ENCODE results near the gene UGT1A6. TPM values are rescaled to one million over a fixed set of nuclear protein-coding genes. Genes with fewer than 3 reads are reported as not detected.

Gene UGT1A6
- total RNA-seq, 1 experiment from 2014 or later: not detected

GRCh38 chr2:233758849-233759248 is 66.2 kb downstream of the UGT1A6 start:
- H3K9me3 Mint-ChIP-seq: peaks cover 12% of the 10 kb centered on the region
- TF ChIP-seq CREM (CRISPR knock-in tag; IDR thresholded peaks at IDR 0.05): no peak
- TF ChIP-seq, protein P1, sequence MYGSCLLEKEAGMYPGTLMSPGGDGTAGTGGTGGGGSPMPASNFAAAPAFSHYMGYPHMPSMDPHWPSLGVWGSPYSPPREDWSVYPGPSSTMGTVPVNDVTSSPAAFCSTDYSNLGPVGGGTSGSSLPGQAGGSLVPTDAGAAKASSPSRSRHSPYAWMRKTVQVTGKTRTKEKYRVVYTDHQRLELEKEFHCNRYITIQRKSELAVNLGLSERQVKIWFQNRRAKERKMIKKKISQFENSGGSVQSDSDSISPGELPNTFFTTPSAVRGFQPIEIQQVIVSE (CRISPR knock-in tag; IDR thresholded peaks at IDR 0.05; ENCODE audit: borderline replicate concordance): no peak
- TF ChIP-seq RELA (CRISPR knock-in tag; IDR thresholded peaks at IDR 0.05; ENCODE audit: borderline replicate concordance): no peak
- TF ChIP-seq ZNF232 (CRISPR knock-in tag; IDR thresholded peaks at IDR 0.05): no peak
- TF ChIP-seq ZNF138 (CRISPR knock-in tag; conservative IDR thresholded peaks at IDR 0.05): no peak
- TF ChIP-seq, protein P2, sequence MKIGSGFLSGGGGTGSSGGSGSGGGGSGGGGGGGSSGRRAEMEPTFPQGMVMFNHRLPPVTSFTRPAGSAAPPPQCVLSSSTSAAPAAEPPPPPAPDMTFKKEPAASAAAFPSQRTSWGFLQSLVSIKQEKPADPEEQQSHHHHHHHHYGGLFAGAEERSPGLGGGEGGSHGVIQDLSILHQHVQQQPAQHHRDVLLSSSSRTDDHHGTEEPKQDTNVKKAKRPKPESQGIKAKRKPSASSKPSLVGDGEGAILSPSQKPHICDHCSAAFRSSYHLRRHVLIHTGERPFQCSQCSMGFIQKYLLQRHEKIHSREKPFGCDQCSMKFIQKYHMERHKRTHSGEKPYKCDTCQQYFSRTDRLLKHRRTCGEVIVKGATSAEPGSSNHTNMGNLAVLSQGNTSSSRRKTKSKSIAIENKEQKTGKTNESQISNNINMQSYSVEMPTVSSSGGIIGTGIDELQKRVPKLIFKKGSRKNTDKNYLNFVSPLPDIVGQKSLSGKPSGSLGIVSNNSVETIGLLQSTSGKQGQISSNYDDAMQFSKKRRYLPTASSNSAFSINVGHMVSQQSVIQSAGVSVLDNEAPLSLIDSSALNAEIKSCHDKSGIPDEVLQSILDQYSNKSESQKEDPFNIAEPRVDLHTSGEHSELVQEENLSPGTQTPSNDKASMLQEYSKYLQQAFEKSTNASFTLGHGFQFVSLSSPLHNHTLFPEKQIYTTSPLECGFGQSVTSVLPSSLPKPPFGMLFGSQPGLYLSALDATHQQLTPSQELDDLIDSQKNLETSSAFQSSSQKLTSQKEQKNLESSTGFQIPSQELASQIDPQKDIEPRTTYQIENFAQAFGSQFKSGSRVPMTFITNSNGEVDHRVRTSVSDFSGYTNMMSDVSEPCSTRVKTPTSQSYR (CRISPR knock-in tag; IDR thresholded peaks at IDR 0.05): no peak
- TF ChIP-seq, protein P3, sequence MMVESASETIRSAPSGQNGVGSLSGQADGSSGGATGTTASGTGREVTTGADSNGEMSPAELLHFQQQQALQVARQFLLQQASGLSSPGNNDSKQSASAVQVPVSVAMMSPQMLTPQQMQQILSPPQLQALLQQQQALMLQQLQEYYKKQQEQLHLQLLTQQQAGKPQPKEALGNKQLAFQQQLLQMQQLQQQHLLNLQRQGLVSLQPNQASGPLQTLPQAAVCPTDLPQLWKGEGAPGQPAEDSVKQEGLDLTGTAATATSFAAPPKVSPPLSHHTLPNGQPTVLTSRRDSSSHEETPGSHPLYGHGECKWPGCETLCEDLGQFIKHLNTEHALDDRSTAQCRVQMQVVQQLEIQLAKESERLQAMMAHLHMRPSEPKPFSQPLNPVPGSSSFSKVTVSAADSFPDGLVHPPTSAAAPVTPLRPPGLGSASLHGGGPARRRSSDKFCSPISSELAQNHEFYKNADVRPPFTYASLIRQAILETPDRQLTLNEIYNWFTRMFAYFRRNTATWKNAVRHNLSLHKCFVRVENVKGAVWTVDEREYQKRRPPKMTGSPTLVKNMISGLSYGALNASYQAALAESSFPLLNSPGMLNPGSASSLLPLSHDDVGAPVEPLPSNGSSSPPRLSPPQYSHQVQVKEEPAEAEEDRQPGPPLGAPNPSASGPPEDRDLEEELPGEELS (CRISPR knock-in tag; IDR thresholded peaks at IDR 0.05): no peak
- TF ChIP-seq MXD4 (CRISPR knock-in tag; IDR thresholded peaks at IDR 0.05; ENCODE audit: borderline replicate concordance): no peak
- TF ChIP-seq, protein P4, sequence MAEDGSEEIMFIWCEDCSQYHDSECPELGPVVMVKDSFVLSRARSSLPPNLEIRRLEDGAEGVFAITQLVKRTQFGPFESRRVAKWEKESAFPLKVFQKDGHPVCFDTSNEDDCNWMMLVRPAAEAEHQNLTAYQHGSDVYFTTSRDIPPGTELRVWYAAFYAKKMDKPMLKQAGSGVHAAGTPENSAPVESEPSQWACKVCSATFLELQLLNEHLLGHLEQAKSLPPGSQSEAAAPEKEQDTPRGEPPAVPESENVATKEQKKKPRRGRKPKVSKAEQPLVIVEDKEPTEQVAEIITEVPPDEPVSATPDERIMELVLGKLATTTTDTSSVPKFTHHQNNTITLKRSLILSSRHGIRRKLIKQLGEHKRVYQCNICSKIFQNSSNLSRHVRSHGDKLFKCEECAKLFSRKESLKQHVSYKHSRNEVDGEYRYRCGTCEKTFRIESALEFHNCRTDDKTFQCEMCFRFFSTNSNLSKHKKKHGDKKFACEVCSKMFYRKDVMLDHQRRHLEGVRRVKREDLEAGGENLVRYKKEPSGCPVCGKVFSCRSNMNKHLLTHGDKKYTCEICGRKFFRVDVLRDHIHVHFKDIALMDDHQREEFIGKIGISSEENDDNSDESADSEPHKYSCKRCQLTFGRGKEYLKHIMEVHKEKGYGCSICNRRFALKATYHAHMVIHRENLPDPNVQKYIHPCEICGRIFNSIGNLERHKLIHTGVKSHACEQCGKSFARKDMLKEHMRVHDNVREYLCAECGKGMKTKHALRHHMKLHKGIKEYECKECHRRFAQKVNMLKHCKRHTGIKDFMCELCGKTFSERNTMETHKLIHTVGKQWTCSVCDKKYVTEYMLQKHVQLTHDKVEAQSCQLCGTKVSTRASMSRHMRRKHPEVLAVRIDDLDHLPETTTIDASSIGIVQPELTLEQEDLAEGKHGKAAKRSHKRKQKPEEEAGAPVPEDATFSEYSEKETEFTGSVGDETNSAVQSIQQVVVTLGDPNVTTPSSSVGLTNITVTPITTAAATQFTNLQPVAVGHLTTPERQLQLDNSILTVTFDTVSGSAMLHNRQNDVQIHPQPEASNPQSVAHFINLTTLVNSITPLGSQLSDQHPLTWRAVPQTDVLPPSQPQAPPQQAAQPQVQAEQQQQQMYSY (CRISPR knock-in tag; IDR thresholded peaks at IDR 0.05): no peak
- no peak for TF ChIP-seq MYBL2 (CRISPR knock-in tag; IDR thresholded peaks at IDR 0.05)
- TF ChIP-seq, protein P5, sequence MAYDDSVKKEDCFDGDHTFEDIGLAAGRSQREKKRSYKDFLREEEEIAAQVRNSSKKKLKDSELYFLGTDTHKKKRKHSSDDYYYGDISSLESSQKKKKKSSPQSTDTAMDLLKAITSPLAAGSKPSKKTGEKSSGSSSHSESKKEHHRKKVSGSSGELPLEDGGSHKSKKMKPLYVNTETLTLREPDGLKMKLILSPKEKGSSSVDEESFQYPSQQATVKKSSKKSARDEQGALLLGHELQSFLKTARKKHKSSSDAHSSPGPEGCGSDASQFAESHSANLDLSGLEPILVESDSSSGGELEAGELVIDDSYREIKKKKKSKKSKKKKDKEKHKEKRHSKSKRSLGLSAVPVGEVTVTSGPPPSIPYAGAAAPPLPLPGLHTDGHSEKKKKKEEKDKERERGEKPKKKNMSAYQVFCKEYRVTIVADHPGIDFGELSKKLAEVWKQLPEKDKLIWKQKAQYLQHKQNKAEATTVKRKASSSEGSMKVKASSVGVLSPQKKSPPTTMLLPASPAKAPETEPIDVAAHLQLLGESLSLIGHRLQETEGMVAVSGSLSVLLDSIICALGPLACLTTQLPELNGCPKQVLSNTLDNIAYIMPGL (CRISPR knock-in tag; IDR thresholded peaks at IDR 0.05): no peak
- TF ChIP-seq SOX15 (CRISPR knock-in tag; IDR thresholded peaks at IDR 0.05): no peak

GRCh38 chr2:233760043-233760442 is 67.4 kb downstream of the UGT1A6 start, which contains the start of gene UGT1A1:
Gene UGT1A1, plus strand, starts transcription at chr2:233760270. Its CDS starts 18 bp downstream, at chr2:233760288.
- ChIA-PET POLR2A (no interaction called here), CTCF (no interaction called here)
- DNase-seq (ENCODE audit: low spot score) (no peak), ATAC-seq (no peak)
- no peak within 1 kb of the TSS for H3K4me3 Mint-ChIP-seq
- no peak within 1 kb of the TSS for H3K27ac Mint-ChIP-seq
- no peaks in the 10 kb centered on the region for H3K4me1 Mint-ChIP-seq
- peaks cover 14% of the 10 kb centered on the region for H3K9me3 Mint-ChIP-seq
- no peaks in the 10 kb centered on the region for H3K36me3 Mint-ChIP-seq
- peaks cover 7% of the 10 kb centered on the region; the same call in 1 of the 2 replicates for H3K27me3 Mint-ChIP-seq (ENCODE audit: low read depth)
- TF ChIP-seq CBFB (CRISPR knock-in tag; IDR thresholded peaks at IDR 0.05; ENCODE audit: low read depth) (no peak), MXD4 (CRISPR knock-in tag; IDR thresholded peaks at IDR 0.05; ENCODE audit: borderline replicate concordance) (no peak), NR2C2 (CRISPR knock-in tag; IDR thresholded peaks at IDR 0.05) (no peak), SMAD4 (CRISPR knock-in tag; IDR thresholded peaks at IDR 0.05) (no peak), CREB1 (CRISPR knock-in tag; IDR thresholded peaks at IDR 0.05) (no peak), CREM (CRISPR knock-in tag; IDR thresholded peaks at IDR 0.05) (no peak)
- TF ChIP-seq, protein P4 (CRISPR knock-in tag; IDR thresholded peaks at IDR 0.05): no peak
- TF ChIP-seq, protein P6, sequence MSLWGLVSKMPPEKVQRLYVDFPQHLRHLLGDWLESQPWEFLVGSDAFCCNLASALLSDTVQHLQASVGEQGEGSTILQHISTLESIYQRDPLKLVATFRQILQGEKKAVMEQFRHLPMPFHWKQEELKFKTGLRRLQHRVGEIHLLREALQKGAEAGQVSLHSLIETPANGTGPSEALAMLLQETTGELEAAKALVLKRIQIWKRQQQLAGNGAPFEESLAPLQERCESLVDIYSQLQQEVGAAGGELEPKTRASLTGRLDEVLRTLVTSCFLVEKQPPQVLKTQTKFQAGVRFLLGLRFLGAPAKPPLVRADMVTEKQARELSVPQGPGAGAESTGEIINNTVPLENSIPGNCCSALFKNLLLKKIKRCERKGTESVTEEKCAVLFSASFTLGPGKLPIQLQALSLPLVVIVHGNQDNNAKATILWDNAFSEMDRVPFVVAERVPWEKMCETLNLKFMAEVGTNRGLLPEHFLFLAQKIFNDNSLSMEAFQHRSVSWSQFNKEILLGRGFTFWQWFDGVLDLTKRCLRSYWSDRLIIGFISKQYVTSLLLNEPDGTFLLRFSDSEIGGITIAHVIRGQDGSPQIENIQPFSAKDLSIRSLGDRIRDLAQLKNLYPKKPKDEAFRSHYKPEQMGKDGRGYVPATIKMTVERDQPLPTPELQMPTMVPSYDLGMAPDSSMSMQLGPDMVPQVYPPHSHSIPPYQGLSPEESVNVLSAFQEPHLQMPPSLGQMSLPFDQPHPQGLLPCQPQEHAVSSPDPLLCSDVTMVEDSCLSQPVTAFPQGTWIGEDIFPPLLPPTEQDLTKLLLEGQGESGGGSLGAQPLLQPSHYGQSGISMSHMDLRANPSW (CRISPR knock-in tag; conservative IDR thresholded peaks at IDR 0.05; ENCODE audit: low read depth): no peak

More at GRCh38 chr2:233758849-233759248, 66.2 kb downstream of the UGT1A6 start:
- no peak overlapping the region for H3K4me3 Mint-ChIP-seq
- H3K36me3 Mint-ChIP-seq: no peaks in the 10 kb centered on the region
- ChIA-PET POLR2A (no interaction called here), CTCF (interaction anchor here (0.9 kb wide), 1 partner anchor 310 kb away, joined by 3 read pairs; no protein-coding TSS in a partner anchor)
- H3K4me1 Mint-ChIP-seq: no peaks in the 10 kb centered on the region
- no peak for DNase-seq (ENCODE audit: low spot score)
- no peak overlapping the region for H3K27ac Mint-ChIP-seq
- peaks cover 2% of the 10 kb centered on the region; the same call in 1 of the 2 replicates for H3K27me3 Mint-ChIP-seq (ENCODE audit: low read depth)
- no peak for ATAC-seq
